A549 (cell line): ENCODE results near the gene KHDRBS1. TPM values are rescaled to one million over a fixed set of nuclear protein-coding genes. Genes with fewer than 3 reads are reported as not detected.
"Not testable (repeated sequence)": the region's sequence is repeated elsewhere in the genome, so short reads cannot be mapped to it uniquely, and the experiment has no call there.

Experiments
- ATAC-seq, 2 experiments: fragments of 200-7000 bp in 1 of 2; fragments of >200 bp in 1 of 2; cut with Nextera tagmentation in 1 of 2; cut with Tn5 transposase in 1 of 2; 3 replicates each; pipeline versions ENCODE4 v1.8.0 to v1.9.1; 2018 to 2020; ENCODE audit warnings: mild to moderate bottlenecking in 1 of 2, moderate library complexity in 1 of 2
- CTCF ChIA-PET: fragments of 300-600 bp; sonication (Branson Sonifier 250); formaldehyde crosslinking; extraction: SDS; loops from one replicate; lab custom pipeline; 2021; ENCODE audit warnings: antibody characterized with exemption, inconsistent platforms; lab: Yijun Ruan, JAX
- POLR2A ChIA-PET: fragments of 350-600 bp; formaldehyde crosslinking; extraction: SDS; loops from one replicate; lab custom pipeline; 2021; ENCODE audit warnings: antibody characterized with exemption, inconsistent platforms; lab: Yijun Ruan, JAX
- DNase-seq, 2 experiments: peaks; one replicate each; pipeline versions ENCODE4 v3.0.0 to v3.0.0-alpha.2; 2011 to 2016; ENCODE audit warnings: low read depth in 1 of 2, low spot score in 1 of 2
- FAIRE-seq: peaks from 2 replicates; lab custom pipeline; 2011; peaks lifted over from hg19 to GRCh38; lab: Jason Lieb, UNC
- H3K27ac ChIP-seq, 2 experiments: fragments of >200 bp; sonication (Bioruptor Twin); formaldehyde crosslinking; 3 replicates each; pipeline ENCODE4 v1.5.1; 2016 to 2017
- H3K4me1 ChIP-seq: fragments of >200 bp; sonication (Bioruptor Twin); formaldehyde crosslinking; 3 replicates; pipeline ENCODE4 v1.6.1; 2016
- H3K4me2 ChIP-seq: fragments of >200 bp; sonication (Bioruptor Twin); formaldehyde crosslinking; 3 replicates; pipeline ENCODE4 v1.6.1; 2016
- H3K4me3 ChIP-seq: fragments of >200 bp; sonication (Bioruptor Twin); formaldehyde crosslinking; 3 replicates; pipeline ENCODE4 v1.5.1; 2016
- H3K9me3 ChIP-seq: fragments of >200 bp; sonication (Bioruptor Twin); formaldehyde crosslinking; 3 replicates; pipeline ENCODE4 v1.6.1; 2016
- ATOH8 ChIP-seq: fragments of 250-450 bp; sonication (Bioruptor Pico); IDR thresholded peaks from 2 replicates; pipeline ENCODE4 v1.5.0; 2020; ENCODE audit warnings: low read depth, mild to moderate bottlenecking, moderate library complexity
- BCL3 ChIP-seq: fragments of >200 bp; sonication (Bioruptor Twin); formaldehyde crosslinking; IDR thresholded peaks from 3 replicates; pipeline ENCODE4 v1.6.1; 2016
- CHD4 ChIP-seq: fragments of 200-600 bp; sonication (generic); IDR thresholded peaks from 2 replicates; pipeline ENCODE4 v1.6.1; 2016; ENCODE audit warnings: antibody characterized with exemption, mild to moderate bottlenecking, borderline replicate concordance
- FOSL2 ChIP-seq, 2 experiments: fragments of 450-650 bp in 1 of 2; fragments of >200 bp in 1 of 2; sonication (Bioruptor Twin) in 1 of 2; formaldehyde crosslinking; IDR thresholded peaks; 2 replicates each; pipeline versions ENCODE4 v1.5.0 to v1.6.1; 2016 to 2020; ENCODE audit warnings: mild to moderate bottlenecking in 1 of 2, moderate library complexity in 1 of 2
- GATA3 ChIP-seq: IDR thresholded peaks from 2 replicates; pipeline ENCODE4 v1.6.1; 2012; ENCODE audit warnings: borderline replicate concordance
- HOXB13 ChIP-seq: fragments of 250-450 bp; sonication (Bioruptor Pico); IDR thresholded peaks from 2 replicates; pipeline ENCODE4 v1.5.0; 2020; ENCODE audit warnings: low read depth, mild to moderate bottlenecking, moderate library complexity
- HOXB5 ChIP-seq: fragments of 250-450 bp; sonication (Bioruptor Pico); IDR thresholded peaks from 2 replicates; pipeline ENCODE4 v1.5.0; 2020; ENCODE audit warnings: mild to moderate bottlenecking, moderate library complexity
- JUNB ChIP-seq: fragments of >200 bp; sonication (Bioruptor Twin); formaldehyde crosslinking; IDR thresholded peaks from 2 replicates; pipeline ENCODE4 v1.6.1; 2016
- KDM5A ChIP-seq: fragments of 200-600 bp; sonication (generic); IDR thresholded peaks from 2 replicates; pipeline ENCODE4 v1.6.1; 2016; ENCODE audit warnings: antibody characterized with exemption, mild to moderate bottlenecking
- PHF8 ChIP-seq: fragments of 200-600 bp; sonication (generic); IDR thresholded peaks from 2 replicates; pipeline ENCODE4 v1.6.1; 2016; ENCODE audit warnings: low read depth, mild to moderate bottlenecking, antibody characterized with exemption, moderate library complexity, borderline replicate concordance
- POLR2AphosphoS2 ChIP-seq: conservative IDR thresholded peaks from 2 replicates; pipeline ENCODE4 v1.6.1; 2012; ENCODE audit warnings: low read length, improper control_type of control experiment, inconsistent platforms
- RCOR1 ChIP-seq: fragments of 150-350 bp; IDR thresholded peaks from 2 replicates; pipeline ENCODE4 v1.6.1; 2014; ENCODE audit warnings: antibody characterized with exemption, low read length, low read depth
- REST ChIP-seq: fragments of 200-600 bp; sonication (generic); IDR thresholded peaks from 2 replicates; pipeline ENCODE4 v1.6.1; 2016; ENCODE audit warnings: antibody characterized with exemption, mild to moderate bottlenecking, moderate library complexity
- RFX5 ChIP-seq: fragments of 450-650 bp; IDR thresholded peaks from 2 replicates; pipeline ENCODE4 v1.7.1; 2014; ENCODE audit warnings: antibody characterized with exemption, mild to moderate bottlenecking, moderate library complexity
- RNF2 ChIP-seq: fragments of 200-600 bp; sonication (generic); IDR thresholded peaks from 2 replicates; pipeline ENCODE4 v1.6.1; 2016; ENCODE audit warnings: low read depth, mild to moderate bottlenecking, antibody characterized with exemption, moderate library complexity, borderline replicate concordance
- SMC3 ChIP-seq: fragments of >200 bp; sonication (Bioruptor Twin); formaldehyde crosslinking; IDR thresholded peaks from 3 replicates; pipeline ENCODE4 v1.6.1; 2018; ENCODE audit warnings: inconsistent platforms
- SREBF2 ChIP-seq: fragments of 450-650 bp; IDR thresholded peaks from 2 replicates; pipeline ENCODE4 v1.6.1; 2014; ENCODE audit warnings: mild to moderate bottlenecking, moderate library complexity
- TFCP2L1 ChIP-seq: fragments of 250-450 bp; sonication (Bioruptor Pico); IDR thresholded peaks from 2 replicates; pipeline ENCODE4 v1.5.0; 2021; ENCODE audit warnings: mild to moderate bottlenecking
- TP53 ChIP-seq: fragments of 250-450 bp; sonication (Bioruptor Pico); IDR thresholded peaks from 2 replicates; pipeline ENCODE4 v1.5.0; 2021; ENCODE audit warnings: mild to moderate bottlenecking, moderate library complexity
- WGBS: methylation state at CpG from one replicate; pipeline ENCODE4 v1.1.6; 2017; ENCODE audit errors: missing lambda C conversion rate; 5-methylcytosine and 5-hydroxymethylcytosine counted together
- polyA plus RNA-seq, 4 experiments: library from polyadenylated mRNA; depleted of rRNA in 3 of 4; stranded (reverse); fragments of >200 nt; fragmentation: RNase III in 1 of 4; extraction: RNeasy Plus Mini Kit Qiagen cat#74134 plus additional on column Dnase treatment in 1 of 4; gene quantifications; 2 replicates in 3 of 4; 3 replicates in 1 of 4; pipeline ENCODE4 v1.2.3, GENCODE V29; 2011 to 2017

The KHDRBS1 gene
- polyA plus RNA-seq, 2 of the 4 experiments (the other 2 are of a cell fraction): 60.6 to 109 TPM

GRCh38 chr1:32002285-32002684 lies 11.4 kb upstream of the KHDRBS1 start:
- FAIRE-seq, POLR2A ChIA-PET, H3K4me1 ChIP-seq, ATAC-seq, H3K27ac ChIP-seq, DNase-seq, H3K9me3 ChIP-seq, H3K4me3 ChIP-seq: not testable (repeated sequence)
- WGBS: 36% methylated on average over 4 of the region's 4 CpGs
- 0 out of 3 replicates have a peak overlapping the region, but pooled peaks have one; percentile 11 for H3K4me2 ChIP-seq
- CTCF ChIA-PET: interaction anchor here (0.6 to 2.0 kb wide), 3 partner anchors 8 to 63 kb away, joined by 3 to 13 read pairs (median 10); no protein-coding TSS in a partner anchor

- no peak overlapping the region for H3K4me3 ChIP-seq
- no peak for ATAC-seq
- no peak overlapping the region for H3K4me2 ChIP-seq
- H3K9me3 ChIP-seq: no peaks in the 10 kb centered on the region
- WGBS: 59% methylated on average over 3 of the region's 3 CpGs
- TF ChIP-seq FOSL2 (IDR thresholded peaks at IDR 0.05): no peak
- no peak for TF ChIP-seq FOSL2 (CRISPR knock-in tag; IDR thresholded peaks at IDR 0.05)
- TF ChIP-seq SMC3: no peak
- no peak for TF ChIP-seq SREBF2
- no peak for TF ChIP-seq RCOR1
- no peak for TF ChIP-seq RNF2
- TF ChIP-seq REST: no peak
- TF ChIP-seq HOXB5 (CRISPR knock-in tag): no peak
- no peak for TF ChIP-seq JUNB
- TF ChIP-seq TFCP2L1: no peak
- no peak for TF ChIP-seq RFX5
- no peak for TF ChIP-seq KDM5A
- no peak for TF ChIP-seq HOXB13 (CRISPR knock-in tag)
- no peak for TF ChIP-seq BCL3
- TF ChIP-seq PHF8: no peak
- TF ChIP-seq CHD4: no peak
- TF ChIP-seq POLR2AphosphoS2: no peak
- TF ChIP-seq ATOH8 (CRISPR knock-in tag): no peak
- TF ChIP-seq GATA3: no peak
- TF ChIP-seq TP53 (CRISPR knock-in tag): no peak
- ChIA-PET POLR2A (interaction anchor here (0.6 to 1.0 kb wide), 3 partner anchors 8 to 366 kb away, joined by 3 read pairs; partner anchors contain the start of gene KHDRBS1), CTCF (interaction anchor here (2.7 kb wide), 1 partner anchor 8 kb away, joined by 9 read pairs; the partner anchor contains the start of gene KHDRBS1)
- peaks cover 6% of the 10 kb centered on the region; the same call in 1 of the 3 replicates for H3K4me1 ChIP-seq
- no peak overlapping the region for H3K27ac ChIP-seq
- DNase-seq: no peak
- FAIRE-seq: no peak
These were observed 8.1 kb upstream of the KHDRBS1 start for GRCh38 chr1:32005522-32005921.
